Measurements from ENCODE around the gene MAP2K5.

Gene MAP2K5

DNA sequence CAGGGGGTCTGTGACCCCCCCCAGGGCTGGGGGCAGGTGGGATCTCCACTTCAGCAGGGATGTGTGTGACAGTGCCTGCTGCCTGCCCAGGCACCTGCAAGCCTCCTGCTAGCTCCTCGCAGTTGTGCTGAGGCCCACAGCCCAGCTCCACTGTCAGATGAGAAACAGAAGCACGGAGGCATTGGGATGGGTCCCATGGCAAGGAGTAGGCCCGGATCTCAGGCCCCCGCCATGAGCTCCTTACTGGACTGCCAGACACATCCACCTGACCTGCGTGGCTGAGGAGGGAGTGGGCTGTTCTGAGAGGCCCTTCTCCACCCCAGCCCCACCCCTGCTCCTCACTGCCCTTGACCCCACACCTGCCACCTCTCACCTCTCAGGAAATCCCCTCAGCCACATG is 264.6 kb downstream of the MAP2K5 start:
- DNase-seq (ENCODE audit: low spot score), result no peak

DNA sequence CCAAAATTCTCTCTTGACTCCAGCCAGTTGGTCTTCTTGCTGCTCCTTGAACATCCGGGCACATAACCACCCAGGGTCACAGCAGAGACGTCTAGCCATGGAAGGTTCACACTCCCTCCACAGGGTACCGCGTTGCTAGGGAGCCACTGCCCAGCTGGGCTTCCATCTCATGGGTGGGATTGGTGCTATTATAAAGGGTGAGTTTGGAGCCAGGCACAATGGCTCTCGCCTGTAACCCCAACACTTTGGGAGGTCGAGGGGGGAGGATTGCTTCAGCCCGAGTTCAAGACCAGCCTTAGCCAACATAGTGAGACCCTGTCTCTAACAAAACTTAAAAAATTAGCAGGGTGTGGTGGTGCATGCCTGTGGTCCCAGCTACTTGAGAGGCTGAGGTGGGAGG is 265.3 kb downstream of the MAP2K5 start:
- no peak for DNase-seq (ENCODE audit: low spot score)

DNA sequence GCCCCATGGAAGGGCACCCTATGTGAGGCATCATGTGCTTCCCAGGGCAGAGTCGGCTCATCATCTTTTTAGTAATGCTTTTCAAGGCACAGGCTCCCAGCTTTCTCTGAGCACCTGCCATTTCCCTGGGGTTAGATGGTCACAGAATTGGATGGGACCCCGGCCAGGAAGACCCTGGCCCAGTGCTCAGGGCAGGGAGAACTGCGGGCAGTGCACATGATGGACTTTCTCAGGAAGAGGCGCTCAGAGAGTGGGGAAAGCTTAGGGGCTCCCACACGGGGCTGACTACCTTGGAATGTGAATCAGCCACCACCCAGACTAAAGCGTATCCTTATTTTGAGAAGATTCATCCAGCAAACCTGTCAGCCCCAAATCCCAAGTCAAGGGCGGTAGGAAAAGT is 266.3 kb downstream of the MAP2K5 start:
- DNase-seq (ENCODE audit: low spot score), result no peak

DNA sequence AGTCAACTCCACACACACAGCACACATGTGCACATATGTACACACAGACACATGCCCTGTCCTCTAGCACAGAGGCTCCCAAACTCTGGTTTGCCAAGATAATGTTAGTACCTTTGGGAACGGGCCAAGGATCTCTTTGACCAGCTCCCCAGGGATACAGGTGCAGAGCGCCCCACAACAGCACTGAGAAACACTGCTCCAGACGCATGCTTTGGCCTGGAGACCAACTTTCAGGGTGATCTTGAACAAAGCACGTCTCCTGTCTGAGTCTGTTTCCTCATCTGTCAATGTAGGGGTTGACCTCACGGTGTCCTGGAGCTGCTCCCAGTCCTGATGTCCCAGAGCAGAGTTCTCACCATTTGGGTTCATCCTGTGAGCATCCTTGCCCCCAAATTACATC is 266.9 kb downstream of the MAP2K5 start:
- DNase-seq (ENCODE audit: low spot score), result no peak

DNA sequence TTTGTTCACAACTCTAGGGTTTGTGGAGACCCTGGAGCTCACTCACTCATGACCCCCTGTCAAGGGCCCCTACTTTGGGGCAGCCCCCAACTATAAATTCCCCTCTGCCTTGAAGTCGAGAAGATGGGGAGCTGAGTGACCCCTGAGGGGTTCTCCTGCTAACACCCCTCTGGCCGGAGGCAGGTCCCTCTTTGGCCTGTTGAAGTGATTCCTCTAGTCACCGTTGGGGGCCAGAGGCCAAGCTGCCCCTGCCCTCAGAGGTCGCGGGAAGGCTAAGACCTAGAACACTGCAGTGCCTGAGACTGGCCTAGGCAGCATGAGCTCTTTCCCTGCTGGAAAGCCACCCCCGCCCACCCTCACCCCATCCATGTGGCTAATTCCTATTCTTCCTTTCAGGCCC is 267.4 kb downstream of the MAP2K5 start:
- no peak for DNase-seq (ENCODE audit: low spot score)

DNA sequence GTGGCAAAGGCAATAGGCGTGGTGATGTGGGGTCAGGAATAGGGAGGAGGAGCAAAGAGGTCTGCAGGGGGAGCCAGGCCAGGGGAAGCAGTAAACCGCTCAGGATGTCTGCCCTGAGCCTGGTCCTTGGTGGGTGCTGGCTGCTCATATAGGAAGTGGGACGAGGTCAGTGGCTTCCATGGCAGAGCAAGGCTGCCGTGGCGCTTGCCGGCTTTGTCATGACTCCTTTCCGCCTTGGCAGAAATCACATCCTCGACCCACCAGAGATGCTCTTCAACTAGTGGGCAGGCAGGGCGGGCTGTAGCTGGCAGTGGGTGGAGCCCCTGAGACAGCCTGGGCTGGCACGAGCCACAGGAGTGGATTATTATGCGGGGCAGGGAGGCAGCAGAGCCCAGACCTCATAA is 269.7 kb downstream of the MAP2K5 start:
- no peak for DNase-seq (ENCODE audit: low spot score)

DNA sequence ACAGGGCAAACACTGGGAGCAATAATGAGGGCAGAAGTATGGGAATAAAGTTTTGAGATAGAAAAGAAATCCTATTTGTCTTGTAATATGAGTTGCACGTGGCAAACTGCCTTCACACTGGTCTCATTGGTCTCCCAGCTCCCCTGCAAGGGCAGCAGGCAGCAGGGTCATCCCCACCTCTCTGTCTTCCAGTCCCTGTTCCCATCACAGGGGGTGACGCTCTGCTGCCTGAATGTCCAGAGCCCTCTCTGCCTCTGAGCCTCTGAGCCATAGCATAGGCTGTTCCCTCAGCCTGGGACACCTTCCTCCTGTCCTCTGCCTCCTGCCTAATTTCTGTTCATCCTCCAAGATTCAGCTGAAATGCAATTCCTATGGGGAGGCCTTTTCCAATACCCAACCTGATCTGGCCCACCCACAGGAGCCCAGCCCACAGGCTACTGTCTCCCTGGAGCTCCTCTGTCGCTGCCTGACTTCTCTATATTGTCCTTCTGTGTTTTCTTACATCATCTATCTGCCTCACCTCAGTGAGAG is 270.7 kb downstream of the MAP2K5 start:
- DNase-seq (ENCODE audit: low spot score), result no peak

DNA sequence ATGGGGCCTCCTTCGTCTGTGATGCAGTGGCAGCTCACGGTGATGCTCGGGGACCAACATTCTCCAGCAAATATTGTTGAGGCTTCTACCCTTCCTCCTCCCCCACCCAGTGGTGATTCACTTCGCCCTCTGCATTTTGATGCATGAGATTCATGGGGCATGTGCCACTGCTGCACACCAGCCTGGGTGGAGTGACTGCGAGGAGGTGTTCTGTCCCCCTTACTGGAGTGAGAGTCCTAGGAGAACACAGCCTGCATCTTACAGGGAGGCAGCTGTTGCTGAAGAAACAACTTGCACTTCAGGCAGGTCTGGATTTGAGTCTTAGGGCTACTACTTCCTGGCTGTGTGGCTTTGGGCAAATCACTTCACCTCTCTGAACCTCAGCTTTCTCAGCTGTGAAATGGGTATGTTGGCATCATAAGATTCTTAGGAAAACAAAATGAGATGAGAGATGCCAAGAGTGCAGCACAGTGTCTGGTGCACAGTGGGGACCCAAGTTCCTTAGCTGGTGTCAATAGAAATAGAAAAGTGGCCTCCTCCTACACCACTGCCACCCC is 272.6 kb downstream of the MAP2K5 start:
- DNase-seq (ENCODE audit: low spot score), result no peak

DNA sequence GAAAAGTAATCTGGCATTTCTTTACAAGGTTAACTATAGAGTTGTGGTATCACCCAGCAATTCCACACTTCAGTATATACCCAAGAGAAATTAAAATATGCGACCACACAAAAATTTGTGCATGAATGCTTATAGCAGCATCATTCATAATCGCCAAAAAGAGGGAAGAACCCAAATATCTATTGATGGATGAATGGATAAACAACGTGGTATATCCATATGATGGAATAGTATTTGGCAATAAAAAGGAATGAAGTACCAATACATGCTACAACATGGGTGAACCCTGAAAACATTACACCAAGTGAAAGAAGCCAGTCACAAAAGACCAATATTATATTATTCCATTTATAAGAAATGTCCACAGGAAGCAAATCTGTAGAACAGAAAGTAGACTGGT is 274.2 kb downstream of the MAP2K5 start:
- DNase-seq (ENCODE audit: low spot score), result no peak

DNA sequence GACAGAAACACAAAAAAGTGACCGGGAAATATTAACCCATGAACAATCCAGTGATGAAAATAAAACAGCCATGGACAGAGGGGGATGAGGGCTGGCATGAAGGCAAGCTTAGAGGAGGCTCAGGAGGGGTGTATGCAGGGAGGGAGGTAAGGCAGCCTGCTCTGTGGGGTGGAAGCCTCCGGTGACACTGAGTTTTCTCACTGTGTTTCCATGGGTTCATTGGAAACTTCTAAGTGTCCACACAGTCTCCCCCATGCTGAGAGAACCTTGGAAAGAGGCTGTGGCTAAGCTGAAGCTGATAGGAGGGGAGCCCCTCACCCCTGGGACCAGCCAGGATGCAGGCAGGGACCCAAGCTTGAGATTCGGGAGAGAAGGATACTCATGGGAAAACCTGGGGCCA is 276.0 kb downstream of the MAP2K5 start:
- DNase-seq (ENCODE audit: low spot score), result no peak

DNA sequence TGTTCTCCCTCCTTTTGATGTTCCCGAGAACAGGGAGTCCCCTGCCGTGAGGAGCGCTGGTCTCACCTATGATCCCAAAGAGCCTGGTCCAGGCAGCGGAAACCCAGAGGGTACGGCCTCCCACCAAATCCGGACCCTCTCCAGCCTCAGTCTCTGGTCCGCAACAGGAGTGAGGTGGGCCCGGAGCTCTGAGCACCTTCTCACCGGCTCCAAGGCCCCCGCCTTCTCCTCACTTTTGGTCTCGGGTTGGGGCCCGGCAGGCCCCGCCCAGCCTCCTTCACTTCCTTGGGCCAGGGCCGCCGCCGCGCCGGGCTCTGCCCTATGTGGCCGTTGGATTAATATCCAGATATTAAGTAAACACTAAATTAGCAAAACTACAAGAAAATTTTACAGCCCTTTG is 277.1 kb downstream of the MAP2K5 start:
- DNase-seq (ENCODE audit: low spot score), result no peak

DNA sequence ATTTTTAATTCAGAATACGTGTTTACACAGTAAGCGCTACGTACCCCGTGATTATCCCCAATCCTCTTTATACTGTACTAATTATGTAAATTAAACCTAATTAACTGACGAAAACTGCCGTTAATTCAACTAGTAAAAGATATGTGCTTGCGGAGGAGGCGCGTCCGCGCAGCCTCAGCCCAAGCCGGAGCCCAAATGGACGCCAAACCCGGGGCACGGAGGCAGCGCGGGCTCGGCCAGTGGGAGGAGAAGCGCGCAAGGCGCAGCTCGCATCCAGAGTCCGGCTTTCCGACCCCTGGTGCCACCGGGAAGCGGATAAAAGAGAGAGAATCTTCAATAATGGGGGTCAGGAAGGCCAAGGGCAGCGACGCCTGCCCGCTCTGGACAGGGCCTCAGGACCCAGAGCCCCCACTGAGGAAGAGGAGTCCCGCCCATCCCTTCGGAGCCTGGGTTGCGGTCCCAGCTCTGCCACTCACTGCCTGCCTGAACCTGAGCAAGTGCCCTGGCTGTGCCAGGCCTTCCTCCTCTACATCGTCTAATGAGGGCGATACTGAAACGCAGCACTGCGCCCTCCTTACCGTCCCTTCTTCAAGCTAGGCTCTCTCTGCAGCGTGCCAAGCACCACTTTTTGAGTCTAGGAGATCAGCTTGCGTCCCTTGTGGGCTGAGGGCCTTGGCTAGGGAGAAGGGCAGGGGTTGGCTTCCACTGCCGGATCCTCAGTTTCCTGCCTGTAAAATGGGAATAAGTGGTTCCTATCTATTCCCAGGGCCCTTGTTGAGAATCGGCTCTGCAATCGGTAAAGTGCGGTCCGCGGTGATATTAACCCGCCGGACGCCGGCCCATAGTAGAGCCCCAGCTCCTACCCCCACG is 277.9 kb downstream of the MAP2K5 start:
- no peak for DNase-seq (ENCODE audit: low spot score)

DNA sequence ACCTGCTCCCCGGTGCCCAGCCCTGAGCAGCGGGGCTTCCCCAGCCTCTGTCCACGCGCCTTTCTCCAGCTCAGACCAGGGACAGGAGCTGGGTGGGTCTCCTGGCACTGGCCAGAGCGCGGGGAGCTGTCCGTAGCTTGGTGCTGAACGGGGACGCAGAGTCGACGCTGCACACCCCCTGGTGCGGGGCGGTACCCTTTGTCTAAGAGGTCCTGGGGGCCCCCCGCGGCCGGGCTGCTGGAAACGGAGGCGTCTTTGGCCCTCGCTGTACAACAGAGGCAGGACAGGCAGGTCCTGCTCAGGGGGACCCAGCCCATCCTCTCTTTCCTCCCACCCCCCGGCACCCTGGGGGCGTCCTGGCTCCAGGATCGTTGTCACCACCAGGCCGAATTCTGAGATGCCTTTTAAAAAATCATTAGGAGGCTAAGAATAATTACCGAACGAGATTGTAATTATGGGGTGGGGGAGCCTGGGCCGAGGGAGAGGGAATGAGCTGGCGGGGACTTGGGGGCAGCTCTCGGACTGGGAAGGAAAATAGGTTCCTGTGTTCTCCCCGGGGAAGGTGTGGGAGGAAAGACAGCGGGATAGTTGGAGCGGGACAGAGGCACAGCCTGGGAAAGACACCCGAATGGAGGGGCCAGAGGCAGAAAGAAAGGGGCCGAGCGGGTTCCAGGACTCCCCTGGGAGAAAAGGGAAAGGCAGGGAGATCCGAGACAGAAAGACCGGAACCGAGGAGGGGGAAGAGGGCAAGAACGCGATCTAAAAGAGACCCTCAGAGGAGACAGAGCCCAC is 278.7 kb downstream of the MAP2K5 start:
- no peak for DNase-seq (ENCODE audit: low spot score)

DNA sequence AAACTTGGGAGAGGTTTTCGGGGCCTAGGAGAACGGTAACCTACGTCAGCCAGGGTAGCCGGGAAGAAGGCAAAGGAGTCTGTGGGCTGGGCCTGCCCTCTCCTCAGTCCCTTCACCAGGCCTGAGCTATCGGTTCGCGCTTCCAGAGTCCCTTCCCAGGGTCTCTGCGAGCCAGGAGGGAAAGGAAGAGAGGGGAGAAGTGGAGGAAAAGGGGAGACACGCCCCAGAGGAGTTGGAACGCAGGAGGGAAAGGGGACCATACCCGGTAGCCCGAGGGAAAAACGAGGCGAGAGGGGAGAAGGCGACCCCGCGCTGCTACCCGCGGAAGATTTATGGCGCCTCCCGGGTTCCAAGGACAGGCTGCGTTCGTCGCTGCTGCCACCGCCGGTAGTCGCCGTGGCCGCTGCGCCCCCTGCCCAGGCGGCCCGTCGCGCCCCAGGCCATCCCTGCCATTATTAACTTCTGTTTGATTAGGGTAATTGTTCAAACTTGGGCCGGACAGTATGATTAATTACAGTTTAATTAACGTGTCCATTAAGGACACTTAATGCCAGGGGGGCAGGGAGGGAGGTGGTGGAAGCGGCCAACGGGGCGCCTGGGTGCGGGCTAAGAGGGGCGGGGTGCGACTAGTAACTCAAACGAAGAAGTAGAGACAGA is 279.4 kb downstream of the MAP2K5 start:
- no peak for DNase-seq (ENCODE audit: low spot score)

DNA sequence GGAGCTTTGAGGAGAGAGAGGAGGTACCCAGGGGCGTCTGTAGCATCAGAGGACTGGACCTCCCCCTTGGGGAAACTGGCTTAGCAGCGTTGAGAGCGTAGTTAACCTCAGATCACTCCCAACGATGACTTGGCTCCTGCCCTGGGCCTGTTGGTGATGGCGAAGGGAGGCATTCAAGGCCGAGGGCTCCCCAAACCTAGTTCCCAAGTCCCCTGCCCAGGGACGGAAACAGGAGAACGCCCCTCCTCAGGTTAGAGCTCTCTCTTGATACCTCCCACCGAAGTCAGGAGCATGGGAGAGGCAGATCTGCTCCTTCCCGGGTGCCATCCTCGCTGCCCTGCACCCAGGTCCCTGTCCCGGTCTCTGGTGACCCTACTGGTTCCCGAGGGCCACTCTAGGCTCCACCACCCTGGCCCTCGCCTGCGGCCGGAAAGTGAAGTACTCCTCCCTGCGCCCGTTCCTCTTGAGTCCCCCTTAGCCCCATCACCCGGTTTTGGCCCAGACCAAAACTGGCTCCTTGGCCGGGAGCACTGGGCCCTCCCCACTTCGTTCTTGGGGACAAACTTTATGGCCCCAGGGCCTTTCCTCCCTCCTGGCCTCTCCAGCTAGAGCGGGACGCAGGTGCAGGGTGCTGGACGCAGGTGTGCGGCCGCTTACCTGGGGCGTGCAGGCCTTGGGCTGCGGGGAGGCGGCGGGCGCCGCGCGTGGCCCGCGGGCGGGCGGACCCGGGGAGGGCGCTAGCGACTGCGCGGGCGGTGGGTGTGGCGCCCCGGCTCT is 280.2 kb downstream of the MAP2K5 start:
- no peak for DNase-seq (ENCODE audit: low spot score)

DNA sequence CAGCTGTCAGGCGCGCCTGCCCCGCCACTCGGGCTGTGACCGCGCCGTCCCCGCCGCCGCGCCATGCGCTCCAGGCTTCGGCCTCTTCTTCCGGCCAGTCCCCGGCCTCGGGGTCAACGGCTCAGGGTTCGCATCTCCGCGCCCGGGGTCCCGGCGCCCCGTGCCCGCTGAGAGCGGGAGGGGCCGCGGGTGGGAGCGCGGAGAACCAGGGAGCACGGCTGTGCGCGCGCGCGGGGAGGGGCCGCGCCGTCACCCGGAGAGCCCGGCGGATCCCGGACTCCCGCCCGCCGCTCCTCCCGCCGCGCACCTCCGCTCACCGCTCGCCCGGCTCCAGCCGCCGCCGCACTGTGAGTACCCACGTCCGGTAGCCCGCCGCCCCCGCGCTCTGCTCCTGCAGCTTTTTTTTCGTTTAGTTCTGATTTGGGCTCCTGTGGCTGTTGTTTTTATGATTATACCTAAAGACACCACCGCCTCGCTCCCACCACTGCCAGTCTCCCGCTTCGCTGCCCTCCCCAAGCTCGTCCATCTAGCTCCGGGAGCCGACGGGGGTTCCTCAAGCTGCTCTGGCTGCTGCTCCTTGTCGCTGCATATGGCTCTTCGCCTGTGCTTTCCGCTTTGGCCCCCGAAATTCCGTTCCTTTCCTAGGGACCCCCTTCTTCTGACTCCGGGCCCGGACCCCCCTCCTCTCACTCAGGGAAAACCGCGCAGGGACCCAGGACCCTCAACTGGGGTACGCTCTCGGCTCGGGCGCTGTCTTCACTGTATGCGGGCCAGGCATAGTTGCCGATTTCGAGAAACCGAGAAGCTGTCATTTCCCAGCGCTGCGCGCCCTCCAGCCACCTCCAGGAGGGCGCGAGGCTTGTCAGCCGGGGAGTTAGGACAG is 281.1 kb downstream of the MAP2K5 start:
- no peak for DNase-seq (ENCODE audit: low spot score)

DNA sequence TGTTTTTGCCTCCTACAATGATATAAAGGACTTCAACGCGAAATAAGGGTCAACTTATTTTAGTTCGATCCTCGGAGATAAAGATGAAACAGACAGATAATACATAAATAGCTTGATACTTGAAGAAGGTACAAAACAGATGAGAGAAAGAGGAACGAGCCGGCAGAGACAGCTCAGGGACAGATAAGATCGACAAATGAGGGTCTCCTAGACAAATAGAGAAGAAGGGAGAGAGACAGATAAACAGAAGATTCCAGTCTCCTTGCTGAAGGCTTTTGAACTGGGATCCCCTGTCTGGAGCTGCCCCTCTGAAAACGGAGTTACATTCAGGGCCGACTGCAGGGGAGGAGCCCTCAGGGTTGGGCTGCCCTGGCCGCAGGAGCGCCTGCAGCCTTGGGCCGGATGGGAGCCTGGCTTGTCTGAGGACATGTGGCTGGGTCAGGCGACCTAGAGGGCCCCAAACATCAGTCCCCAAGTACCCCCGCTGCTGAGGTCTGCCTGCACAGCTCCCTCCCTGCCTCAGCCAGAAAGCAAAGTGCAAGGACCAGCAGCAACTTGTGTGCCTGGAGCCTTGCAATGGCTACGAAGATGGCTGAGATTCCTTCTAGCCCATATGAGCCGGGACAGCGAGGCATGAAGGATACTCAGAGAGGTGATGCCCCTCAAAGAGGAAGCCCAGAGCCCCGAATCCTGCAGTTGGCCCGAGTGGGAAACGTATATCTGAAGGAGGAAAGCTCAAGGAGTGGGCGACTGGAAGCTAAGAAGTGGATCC is 281.9 kb downstream of the MAP2K5 start:
- no peak for DNase-seq (ENCODE audit: low spot score)

DNA sequence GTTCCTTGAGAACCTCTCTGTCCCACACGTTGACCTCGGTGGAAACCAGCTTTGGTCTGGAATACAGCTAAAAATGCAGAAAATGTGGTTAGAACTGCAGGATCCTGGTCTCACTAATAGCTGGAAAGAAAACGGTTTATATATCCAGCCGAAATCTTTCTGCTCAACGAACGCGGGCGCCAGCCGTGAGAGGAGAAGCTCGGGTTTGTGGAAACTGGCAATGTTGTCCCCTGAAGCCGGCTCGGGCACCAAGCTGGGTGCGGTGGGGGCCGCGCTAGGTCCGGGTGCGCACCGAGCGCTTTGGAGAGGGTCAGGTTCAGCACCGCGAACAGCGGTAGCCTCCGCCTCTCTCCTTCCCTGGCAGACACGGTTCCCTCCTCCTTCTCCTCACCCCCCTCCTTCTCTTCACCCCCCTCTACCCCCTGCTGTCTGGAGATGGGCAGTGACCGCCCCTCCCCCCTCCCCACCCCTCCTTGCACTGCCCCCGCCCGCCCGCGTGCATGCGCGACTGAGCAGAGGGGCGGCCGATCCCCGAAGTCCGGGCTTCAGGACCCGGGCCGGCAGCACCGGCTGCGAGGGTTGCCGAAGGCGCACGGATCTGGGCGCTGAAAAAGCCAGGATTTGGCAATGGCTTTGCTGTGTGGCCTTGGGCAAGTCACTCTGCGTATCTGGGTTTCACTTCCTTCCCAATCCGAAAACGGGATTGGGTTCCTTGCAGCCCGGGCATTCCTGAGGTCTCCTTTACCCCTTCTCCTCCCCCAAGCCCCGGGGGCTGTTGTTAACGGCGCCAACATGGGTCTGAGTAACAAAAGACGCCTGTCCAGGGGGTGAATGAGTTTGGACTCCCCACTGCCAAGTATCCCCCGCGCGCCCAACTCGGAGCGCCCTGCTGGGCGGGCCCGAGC is 282.7 kb downstream of the MAP2K5 start, which contains the start of gene SKOR1:
Gene SKOR1, plus strand, starts transcription at position 534 of the 905 bp plus-strand sequence. Its CDS starts 94 bp downstream, at position 628.
- no peak for DNase-seq (ENCODE audit: low spot score)

All from activated CD4-positive, alpha-beta T cell treated with anti-CD3 and anti-CD28 coated beads, Interleukin-2, Interleukin-4, amounts not matched to agents 100 ng/mL and 50 ng/mL, durations not matched to agents 16 hours and 8 hours (primary cell).